ENCODE measurements around the gene MYEOV.

MYEOV gene

DNA sequence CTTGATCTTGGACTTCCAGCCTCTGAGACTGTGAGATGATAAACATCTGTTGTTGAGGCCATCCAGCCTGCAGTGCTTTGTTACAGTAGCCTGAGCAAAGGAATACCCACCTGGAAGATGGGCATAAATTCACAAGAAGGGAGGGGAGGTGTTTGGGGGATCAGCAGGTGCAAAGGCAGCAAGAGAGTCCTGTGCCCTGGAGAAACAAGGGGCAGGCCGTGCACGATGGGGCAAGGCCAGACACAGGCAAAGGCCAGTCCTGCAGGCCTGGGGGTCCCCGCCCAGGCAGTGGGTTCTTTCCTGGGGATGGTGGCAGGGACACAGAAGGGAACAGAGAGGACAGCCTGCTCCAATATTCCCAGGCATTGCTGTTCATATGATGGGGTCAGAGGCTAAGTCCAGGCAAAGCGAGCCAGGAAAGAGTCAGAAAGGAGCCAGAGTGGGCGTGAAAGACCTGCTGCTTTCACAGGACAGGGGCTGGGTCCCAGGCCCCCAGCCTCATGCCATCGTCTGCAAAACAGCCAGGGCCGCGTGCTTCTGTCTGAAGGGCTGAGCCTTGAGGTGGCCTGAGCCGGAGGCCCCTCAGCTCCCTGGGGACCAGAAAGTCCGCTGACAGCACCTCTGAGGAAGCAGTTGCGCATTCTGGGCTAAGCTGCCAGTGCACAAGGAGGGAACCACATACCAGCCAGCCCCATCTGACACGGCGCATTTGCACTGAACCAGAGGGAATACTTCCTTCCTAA lies 48.8 kb downstream of the MYEOV start:
- DNase-seq (ENCODE audit: low spot score): no peak

DNA sequence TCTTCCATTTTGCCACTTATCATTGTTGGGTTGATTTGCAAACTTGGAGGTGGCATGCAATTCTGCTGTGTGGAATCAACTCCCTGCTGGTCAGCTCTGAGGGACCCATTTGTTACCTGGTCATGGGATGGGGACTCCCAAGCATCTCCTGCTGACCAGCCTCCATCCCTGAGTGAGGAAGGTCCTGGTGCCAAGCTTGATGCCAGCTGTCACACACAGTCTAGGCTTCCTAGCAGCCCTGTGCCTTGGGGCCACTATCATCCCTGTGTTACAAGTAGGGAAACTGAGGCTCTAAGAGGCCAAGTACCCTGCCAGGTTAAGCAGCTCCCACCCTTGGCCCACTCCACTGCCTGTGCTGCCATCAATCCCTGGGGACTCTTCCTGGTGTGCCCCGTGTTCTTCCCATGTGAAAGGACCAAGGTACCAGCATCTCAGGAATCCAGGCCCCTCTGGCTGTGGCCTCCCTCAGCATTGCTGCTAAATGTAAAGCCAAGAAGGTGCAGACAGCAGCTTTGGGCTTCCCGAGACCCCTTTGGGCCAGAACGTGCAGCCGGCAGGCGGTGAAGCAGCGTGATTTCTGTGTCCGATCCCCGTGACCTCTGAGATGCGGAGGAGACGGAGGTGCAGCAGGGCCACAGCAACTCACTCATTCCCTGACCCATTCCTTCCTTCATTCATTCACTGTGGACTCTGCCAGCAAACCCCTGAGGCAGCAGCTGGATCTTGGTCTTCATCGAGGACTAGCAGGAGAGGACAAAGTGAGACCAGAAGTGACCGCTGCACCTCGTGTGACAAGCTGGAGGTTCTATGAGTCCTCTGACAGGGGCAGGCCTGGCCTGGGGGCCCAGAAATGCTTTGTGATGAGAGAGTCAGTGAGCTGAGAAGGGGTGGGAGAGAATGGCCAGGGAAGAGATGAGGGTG lies 49.7 kb downstream of the MYEOV start:
- no peak for DNase-seq (ENCODE audit: low spot score)

DNA sequence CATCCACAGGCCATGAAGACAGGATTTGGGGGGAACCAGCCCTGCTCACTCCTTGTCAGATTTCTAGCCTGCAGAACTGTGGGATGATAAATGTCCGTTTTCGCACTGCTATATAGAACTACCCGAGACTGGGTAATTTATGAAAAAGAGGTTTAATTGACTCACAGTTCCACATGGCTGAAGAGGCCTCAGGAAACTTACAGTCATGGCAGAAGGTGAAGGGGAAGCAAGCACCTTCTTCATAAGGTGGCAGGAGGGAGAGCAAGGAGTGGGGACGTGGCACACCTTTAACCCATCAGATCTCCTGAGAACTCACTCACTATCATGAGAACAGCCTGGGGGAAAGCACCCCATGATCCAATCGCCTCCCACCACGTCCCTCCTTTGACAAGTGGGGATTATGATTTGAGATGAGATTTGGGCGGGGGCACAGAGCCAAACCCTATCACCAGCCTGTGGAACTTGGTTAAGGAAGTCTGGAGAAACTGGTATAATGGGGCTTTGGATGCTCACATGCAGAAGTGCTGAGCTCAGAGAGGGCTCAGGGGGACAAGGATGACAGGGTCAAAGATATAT lies 50.7 kb downstream of the MYEOV start:
- DNase-seq (ENCODE audit: low spot score): no peak

Measured in HuH-7.5 (cell line).